HEK293T (cell line): ENCODE measurements around the gene CCNY.

Experiments used
- FOXA1 ChIP-seq: fragments of 450-650 bp; IDR thresholded peaks from 2 replicates; pipeline ENCODE4 v1.6.1; 2016; ENCODE audit warnings: mild to moderate bottlenecking
- FOXM1 ChIP-seq: fragments of 450-650 bp; IDR thresholded peaks from 2 replicates; pipeline ENCODE4 v1.6.1; 2017; ENCODE audit warnings: mild to moderate bottlenecking, borderline replicate concordance

DNA sequence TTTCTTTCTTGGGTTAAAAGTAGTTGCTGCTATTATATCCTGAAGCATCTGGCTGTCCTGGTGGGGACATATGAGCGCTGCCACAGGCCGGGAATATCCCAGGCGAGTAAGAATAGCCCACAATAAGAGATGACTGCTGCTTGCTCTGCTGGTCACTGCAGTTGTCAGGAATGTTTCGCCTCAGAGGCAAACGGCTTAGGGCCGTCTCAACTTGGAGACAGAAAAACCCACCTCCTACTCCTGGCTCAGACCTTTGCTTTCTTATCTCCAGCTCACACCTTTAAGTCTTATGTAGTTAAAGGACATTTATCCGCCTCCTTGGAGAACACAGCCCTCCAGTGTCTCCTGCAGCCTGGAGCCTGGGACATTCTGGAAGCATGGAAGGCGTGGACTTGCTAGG is 268.9 kb downstream of the CCNY start, which contains the start of gene GJD4:
- TF ChIP-seq FOXM1 = no peak
- no peak for TF ChIP-seq FOXA1
